Activated T-cell treated with anti-CD3 and anti-CD28 coated beads, Interleukin-2, amount 50 U/mL, for 4 hours (primary cell): ENCODE data around the gene NLRP11. TPM values are rescaled to one million over a fixed set of nuclear protein-coding genes. Genes with fewer than 3 reads are reported as not detected.
"Not testable (repeated sequence)": the region's sequence is repeated elsewhere in the genome, so short reads cannot be mapped to it uniquely, and the experiment has no call there.

Experiments
- ATAC-seq, 2 donors: fragments of 200-7000 bp; cut with Tn5 transposase; one replicate each; pipeline ENCODE4 v1.10.0; 2021
- DNase-seq: peaks from one replicate; pipeline ENCODE4 v3.0.0-alpha.2; 2020
- H3K27me3 Mint-ChIP-seq: one replicate; pipeline ENCODE4 v1.8.0; 2021; ENCODE audit warnings: low read depth, mixed read lengths
- H3K36me3 Mint-ChIP-seq: one replicate; pipeline ENCODE4 v1.8.0; 2022; ENCODE audit warnings: mixed read lengths; ENCODE audit not compliant: insufficient read depth
- H3K4me1 Mint-ChIP-seq: one replicate; pipeline ENCODE4 v1.8.0; 2021; ENCODE audit warnings: low read depth, mixed read lengths
- H3K4me3 Mint-ChIP-seq: one replicate; pipeline ENCODE4 v1.8.0; 2021; ENCODE audit warnings: mild to moderate bottlenecking, moderate library complexity, mixed read lengths
- H3K9me3 Mint-ChIP-seq: one replicate; pipeline ENCODE4 v1.8.0; 2021; ENCODE audit warnings: mixed read lengths
- total RNA-seq, 3 donors: library from RNA; stranded (reverse); gene quantifications; one replicate each; pipeline ENCODE4 v1.2.1, GENCODE V29; 2021

NLRP11 gene
- total RNA-seq, 3 donors from 2014 or later: 0.14 to 0.18 (median 0.18) TPM

DNA sequence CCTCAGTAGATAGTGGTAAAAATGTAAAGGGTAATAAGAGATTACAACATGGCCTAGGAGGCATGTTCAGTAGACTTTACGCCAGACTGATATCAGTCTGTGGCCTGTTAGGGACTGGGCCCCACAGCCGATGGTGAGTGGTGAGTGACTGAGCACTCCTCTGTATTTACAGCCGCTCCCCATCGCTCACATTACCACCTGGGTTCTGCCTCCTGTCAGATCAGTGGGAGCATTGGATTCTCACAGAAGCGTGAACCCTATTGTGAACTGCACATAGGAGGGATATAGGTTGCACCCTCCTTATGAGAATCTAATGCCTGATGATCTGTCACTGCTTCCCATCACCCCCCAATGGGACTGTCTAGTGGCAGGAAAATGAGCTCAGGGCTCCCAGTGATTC is 17.9 kb downstream of the NLRP11 start:
- peaks cover 14% of the 10 kb centered on the region for H3K27me3 Mint-ChIP-seq
- DNase-seq (no peak), ATAC-seq (no peak)
- H3K4me1 Mint-ChIP-seq: peaks cover 1% of the 10 kb centered on the region
- peaks cover under 1% of the 10 kb centered on the region for H3K9me3 Mint-ChIP-seq
- no peaks in the 10 kb centered on the region for H3K36me3 Mint-ChIP-seq
- no peak overlapping the region for H3K4me3 Mint-ChIP-seq

DNA sequence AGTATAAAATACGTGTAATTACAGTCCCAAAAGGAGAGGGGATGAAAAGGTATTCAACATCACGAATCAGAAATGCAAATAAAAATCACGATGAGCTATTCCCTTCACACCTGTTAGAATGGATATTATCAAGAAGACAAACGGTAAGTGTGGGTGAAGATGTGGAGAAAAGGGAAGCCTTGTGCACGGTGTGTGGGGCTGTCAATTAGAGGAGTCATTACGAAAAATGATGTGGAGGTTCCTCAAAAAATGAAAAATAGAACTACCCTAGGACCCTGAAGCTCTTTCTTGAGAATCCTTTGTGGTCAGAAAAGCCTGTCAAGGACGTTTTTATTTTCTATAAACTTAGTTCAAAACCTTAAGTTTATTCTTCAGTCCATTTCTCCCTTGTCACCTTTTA is 19.4 kb downstream of the NLRP11 start:
- DNase-seq (no peak), ATAC-seq (no peak)
- Mint-ChIP-seq H3K4me1 (peaks cover 1% of the 10 kb centered on the region), H3K36me3 (no peaks in the 10 kb centered on the region), H3K9me3 (peaks cover 4% of the 10 kb centered on the region), H3K4me3 (no peak overlapping the region), H3K27me3 (peaks cover 14% of the 10 kb centered on the region)

DNA sequence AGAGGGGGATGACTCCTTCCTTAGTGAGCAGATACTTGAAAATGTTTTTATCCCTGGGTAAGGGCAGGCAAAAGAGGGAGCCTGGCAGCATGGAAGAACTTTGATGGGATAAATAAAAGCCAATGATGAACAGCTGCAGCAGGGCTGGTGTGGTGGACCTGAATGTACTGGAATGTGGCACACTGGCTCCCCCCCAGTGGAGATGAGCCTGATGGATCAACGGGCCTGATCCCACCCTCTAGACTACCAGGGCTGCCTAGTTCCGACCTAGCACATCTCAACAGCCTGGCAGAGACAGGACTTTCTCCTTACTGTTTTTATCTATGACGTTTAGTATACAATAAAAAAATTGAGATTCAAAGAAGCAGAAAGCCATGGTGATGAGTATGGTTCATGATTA is 20.5 kb downstream of the NLRP11 start:
- no peak overlapping the region for H3K4me3 Mint-ChIP-seq
- no peak for DNase-seq

DNA sequence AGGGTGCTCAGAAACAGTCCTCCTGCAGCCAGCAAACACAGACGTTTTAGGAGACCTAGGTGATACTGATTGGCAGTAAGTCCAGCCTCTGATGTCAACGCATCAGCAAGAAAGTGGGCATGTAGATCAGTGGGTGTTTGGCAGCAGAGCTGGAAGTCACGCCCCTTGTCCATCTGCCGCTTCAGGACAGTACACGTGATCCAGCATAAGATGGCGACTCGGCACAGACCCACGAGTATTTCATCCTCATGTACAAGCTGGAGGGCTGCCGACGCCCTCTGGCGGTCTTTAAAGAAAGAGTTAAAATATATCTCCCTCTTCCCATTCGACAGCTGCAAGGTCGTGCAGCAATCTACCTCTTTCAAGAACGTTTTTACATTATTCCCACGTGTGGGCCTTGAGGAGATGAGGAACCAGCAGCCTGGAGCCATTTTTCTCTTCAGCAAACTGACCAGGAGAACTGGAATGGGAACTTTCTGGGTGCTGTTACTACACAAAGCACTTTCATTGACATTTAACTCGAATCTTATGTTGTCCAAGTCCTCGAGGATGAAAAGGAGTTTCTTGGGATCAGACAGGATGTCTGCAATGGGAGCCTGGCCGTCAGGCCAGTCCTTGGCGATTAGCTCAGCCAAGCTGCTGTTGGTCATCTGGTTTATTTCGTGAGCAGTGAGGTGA is 22.3 kb downstream of the NLRP11 start:
- Mint-ChIP-seq H3K27me3 (peaks cover 12% of the 10 kb centered on the region), H3K4me3 (no peak overlapping the region), H3K4me1 (peaks cover 1% of the 10 kb centered on the region), H3K36me3 (no peaks in the 10 kb centered on the region), H3K9me3 (peaks cover 13% of the 10 kb centered on the region)
- DNase-seq (no peak), ATAC-seq (peak; percentile 54 to 87)

More for the DNA sequence above, 20.5 kb downstream of the NLRP11 start:
- ATAC-seq: no peak
- H3K27me3 Mint-ChIP-seq: peaks cover 12% of the 10 kb centered on the region
- H3K4me1 Mint-ChIP-seq: peaks cover 1% of the 10 kb centered on the region
- H3K9me3 Mint-ChIP-seq: peaks cover 13% of the 10 kb centered on the region
- no peaks in the 10 kb centered on the region for H3K36me3 Mint-ChIP-seq

DNA sequence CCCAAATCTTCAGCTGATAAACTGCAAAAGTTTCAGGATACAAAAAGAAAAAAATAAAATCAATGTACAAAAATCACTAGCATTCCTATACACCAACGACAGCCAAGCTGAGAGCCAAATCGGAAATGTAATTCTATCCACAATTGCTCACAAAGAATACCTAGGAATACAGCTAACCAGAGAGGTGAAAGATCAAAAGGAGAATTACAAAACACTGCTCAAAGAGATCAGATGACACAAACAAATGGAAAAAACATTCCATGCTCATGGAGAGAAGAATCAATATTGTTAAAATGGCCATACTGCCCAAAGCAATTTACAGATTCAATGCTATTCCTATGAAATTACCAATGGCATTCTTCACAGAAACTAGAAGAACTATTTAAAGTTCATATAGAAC is 29.5 kb downstream of the NLRP11 start:
- Mint-ChIP-seq H3K36me3 (no peaks in the 10 kb centered on the region), H3K27me3 (peaks cover 12% of the 10 kb centered on the region), H3K4me1 (no peaks in the 10 kb centered on the region), H3K4me3 (no peak overlapping the region), H3K9me3 (peaks cover 21% of the 10 kb centered on the region)
- DNase-seq (no peak), ATAC-seq (no peak)

DNA sequence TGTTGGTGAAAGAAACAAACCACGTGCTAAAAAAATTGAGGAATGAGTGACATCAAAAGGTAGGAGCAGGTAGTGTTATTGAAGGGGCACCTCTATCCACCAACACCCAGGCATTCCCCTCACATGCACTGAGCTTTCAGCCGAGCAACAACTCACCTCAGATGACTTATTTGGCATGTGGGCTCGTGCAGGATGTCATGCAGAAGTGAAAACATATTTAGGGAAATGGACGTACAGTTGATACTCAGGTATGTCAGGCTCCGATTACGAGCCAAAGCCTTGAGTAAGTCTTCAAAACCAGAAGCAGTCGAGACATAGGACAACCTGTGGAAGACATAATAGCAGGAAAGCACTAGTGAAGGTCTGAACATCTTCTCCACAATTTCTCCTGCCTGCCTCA is 30.4 kb downstream of the NLRP11 start:
- Mint-ChIP-seq H3K4me3 (no peak overlapping the region), H3K9me3 (peaks cover 14% of the 10 kb centered on the region), H3K27me3 (peaks cover 13% of the 10 kb centered on the region), H3K4me1 (no peaks in the 10 kb centered on the region), H3K36me3 (no peaks in the 10 kb centered on the region)
- no peak for ATAC-seq
- no peak for DNase-seq

DNA sequence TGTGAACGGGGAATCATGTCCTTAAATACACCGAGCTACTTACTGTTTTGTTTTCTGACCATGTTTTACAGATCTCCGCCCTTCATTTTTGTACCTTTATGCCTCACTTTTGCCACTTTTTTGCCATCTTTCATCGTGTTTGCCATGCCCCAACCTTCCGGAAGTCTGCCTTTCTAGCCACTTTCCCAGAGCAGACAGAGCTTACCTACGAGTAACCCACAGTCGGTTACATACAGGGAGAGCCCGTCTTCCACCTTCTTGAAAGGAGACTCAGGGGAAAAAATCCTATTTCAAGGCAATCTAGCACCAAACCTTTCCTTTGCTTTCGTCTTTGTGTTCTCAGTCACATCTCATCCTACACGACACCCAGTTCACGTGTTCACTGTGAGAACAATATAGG is 36.8 kb downstream of the NLRP11 start:
- ATAC-seq: no peak

DNA sequence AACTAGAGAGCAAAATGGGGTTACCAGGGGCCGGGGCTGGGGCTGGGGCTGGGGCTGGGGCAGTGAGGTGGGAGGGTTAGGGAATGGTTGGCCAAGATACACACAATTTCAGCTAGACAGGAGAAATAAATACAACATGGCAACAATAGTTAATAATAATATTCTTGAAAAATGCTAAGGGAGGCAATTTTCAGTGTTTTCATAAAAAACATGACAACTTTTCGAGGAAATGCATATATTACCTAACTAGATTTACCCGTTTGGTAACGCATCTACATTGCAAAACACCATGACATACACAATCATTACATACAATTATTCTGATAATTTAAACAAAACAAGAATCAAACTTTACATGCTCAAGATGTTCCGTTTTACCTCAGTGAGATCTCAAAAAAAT is 50.7 kb downstream of the NLRP11 start:
- Mint-ChIP-seq H3K4me3 (no peak overlapping the region), H3K27me3 (peaks cover 44% of the 10 kb centered on the region), H3K9me3 (no peaks in the 10 kb centered on the region), H3K36me3 (no peaks in the 10 kb centered on the region), H3K4me1 (no peaks in the 10 kb centered on the region)
- ATAC-seq: no peak
- no peak for DNase-seq

More for the DNA sequence above, 36.8 kb downstream of the NLRP11 start:
- H3K36me3 Mint-ChIP-seq: no peaks in the 10 kb centered on the region
- H3K4me3 Mint-ChIP-seq: no peak overlapping the region
- peaks cover 6% of the 10 kb centered on the region for H3K9me3 Mint-ChIP-seq
- DNase-seq: no peak
- peaks cover 9% of the 10 kb centered on the region for H3K27me3 Mint-ChIP-seq
- H3K4me1 Mint-ChIP-seq: no peaks in the 10 kb centered on the region

DNA sequence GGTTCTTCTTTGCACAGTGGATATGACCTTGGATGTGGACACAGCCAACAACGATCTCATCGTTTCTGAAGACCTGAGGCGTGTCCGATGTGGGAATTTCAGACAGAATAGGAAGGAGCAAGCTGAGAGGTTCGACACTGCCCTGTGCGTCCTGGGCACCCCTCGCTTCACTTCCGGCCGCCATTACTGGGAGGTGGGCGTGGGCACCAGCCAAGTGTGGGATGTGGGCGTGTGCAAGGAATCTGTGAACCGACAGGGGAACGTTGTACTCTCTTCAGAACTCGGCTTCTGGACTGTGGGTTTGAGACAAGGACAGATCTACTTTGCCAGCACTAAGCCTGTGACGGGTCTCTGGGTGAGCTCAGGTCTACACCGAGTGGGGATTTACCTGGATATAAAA is 53.5 kb downstream of the NLRP11 start:
- H3K27me3 Mint-ChIP-seq: peaks cover 47% of the 10 kb centered on the region
- H3K9me3 Mint-ChIP-seq: no peaks in the 10 kb centered on the region
- DNase-seq (no peak), ATAC-seq (no peak)
- no peaks in the 10 kb centered on the region for H3K36me3 Mint-ChIP-seq
- H3K4me1 Mint-ChIP-seq: no peaks in the 10 kb centered on the region
- H3K4me3 Mint-ChIP-seq: no peak overlapping the region

DNA sequence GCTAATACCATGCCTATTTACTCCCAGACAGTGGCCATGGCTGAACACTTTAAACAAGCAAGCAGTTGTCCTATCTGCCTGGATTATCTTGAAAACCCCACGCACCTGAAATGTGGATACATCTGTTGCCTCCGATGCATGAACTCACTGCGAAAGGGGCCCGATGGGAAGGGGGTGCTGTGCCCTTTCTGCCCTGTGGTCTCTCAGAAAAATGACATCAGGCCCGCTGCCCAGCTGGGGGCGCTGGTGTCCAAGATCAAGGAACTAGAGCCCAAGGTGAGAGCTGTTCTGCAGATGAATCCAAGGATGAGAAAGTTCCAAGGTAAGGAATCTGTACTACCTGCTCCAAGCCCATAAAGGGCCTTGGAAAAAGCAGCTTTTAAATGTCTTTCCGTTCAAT is 54.3 kb downstream of the NLRP11 start:
- Mint-ChIP-seq H3K4me1 (no peaks in the 10 kb centered on the region), H3K9me3 (no peaks in the 10 kb centered on the region), H3K4me3 (no peak overlapping the region), H3K27me3 (peaks cover 43% of the 10 kb centered on the region), H3K36me3 (no peaks in the 10 kb centered on the region)
- no peak for DNase-seq
- no peak for ATAC-seq

DNA sequence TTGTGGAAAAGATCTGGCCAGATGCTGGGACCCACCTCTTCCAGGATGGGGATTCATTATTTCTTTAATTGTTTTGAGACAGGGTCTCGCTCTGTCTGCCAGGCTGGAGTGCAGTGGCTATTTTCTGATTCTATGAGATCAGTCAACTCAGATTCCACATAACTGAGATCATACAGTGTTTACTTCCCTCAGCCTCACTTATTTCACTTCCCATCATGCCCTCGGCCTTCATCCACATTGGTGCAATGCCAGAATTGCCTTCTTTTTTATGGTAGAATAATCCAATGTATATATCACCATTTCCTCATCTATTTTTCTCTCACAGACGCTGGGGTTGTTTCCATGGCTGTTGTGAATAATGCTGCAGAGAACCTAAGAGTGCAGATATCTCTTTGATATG is 62.2 kb downstream of the NLRP11 start:
- H3K4me3 Mint-ChIP-seq, H3K4me1 Mint-ChIP-seq, DNase-seq, ATAC-seq, H3K36me3 Mint-ChIP-seq: not testable (repeated sequence)
- Mint-ChIP-seq H3K27me3 (peaks cover 31% of the 10 kb centered on the region), H3K9me3 (peaks cover 12% of the 10 kb centered on the region)

DNA sequence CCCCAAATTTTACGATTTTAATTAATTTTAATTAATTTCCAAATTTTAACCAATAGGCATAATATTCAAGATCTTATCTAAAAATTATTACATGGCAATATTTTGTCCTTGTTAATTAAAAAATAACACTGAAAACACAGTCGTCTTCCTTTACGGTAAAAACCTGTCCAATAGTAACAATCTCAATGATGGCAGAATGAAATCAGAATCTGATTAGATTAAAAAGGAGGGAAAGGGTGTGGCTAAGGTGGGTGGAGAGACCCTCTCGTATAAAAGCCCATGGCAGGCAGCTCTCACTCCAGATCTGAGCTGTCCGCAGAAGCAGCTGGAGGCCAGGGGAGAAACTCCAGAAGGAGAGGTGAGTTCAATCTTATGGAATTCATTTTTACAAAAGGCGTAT is 63.0 kb downstream of the NLRP11 start, which contains the start of gene RFPL4AL1:
Gene RFPL4AL1, plus strand, starts transcription at position 301 of the 400 bp plus-strand sequence. CDS start 2,687 bp downstream, outside the sequence.
- not testable (repeated sequence) for H3K4me1 Mint-ChIP-seq, ATAC-seq, DNase-seq, H3K4me3 Mint-ChIP-seq, H3K36me3 Mint-ChIP-seq
- Mint-ChIP-seq H3K27me3 (peaks cover 33% of the 10 kb centered on the region), H3K9me3 (peaks cover 12% of the 10 kb centered on the region)

DNA sequence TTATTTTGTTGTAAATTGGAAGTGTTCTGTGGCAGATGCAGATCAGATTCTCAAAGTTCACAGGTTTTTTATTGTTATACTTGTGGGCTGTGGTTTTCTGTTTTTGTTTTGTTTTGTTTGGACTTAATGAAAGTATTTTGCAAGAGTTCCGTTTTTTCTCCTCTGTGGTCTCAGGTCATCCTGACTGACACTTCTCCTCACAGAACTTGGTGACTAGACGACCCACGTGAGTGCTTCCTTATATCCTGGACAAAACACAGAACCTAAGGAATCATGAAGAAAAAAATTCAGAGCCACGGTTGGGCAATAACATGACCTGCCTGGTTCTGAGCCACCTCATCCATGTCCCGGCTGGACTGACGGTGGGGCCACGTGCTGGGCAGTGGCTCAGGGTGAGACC is 65.3 kb downstream of the NLRP11 start:
- H3K4me1 Mint-ChIP-seq: no peaks in the 10 kb centered on the region
- no peaks in the 10 kb centered on the region for H3K36me3 Mint-ChIP-seq
- ATAC-seq: no peak
- H3K4me3 Mint-ChIP-seq: no peak overlapping the region
- H3K27me3 Mint-ChIP-seq: peaks cover 33% of the 10 kb centered on the region
- peaks cover 12% of the 10 kb centered on the region for H3K9me3 Mint-ChIP-seq
- no peak for DNase-seq

DNA sequence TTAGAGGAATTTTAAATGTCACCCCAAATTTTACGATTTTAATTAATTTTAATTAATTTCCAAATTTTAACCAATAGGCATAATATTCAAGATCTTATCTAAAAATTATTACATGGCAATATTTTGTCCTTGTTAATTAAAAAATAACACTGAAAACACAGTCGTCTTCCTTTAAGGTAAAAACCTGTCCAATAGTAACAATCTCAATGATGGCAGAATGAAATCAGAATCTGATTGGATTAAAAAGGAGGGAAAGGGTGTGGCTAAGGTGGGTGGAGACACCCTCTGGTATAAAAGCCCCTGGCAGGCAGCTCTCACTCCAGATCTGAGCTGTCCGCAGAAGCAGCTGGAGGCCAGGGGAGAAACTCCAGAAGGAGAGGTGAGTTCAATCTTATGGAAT is 73.0 kb downstream of the NLRP11 start, which contains the start of gene RFPL4A:
Gene RFPL4A, plus strand, starts transcription at position 301 of the 400 bp plus-strand sequence. CDS start 2,704 bp downstream, outside the sequence.
- not testable (repeated sequence) for H3K9me3 Mint-ChIP-seq, H3K4me3 Mint-ChIP-seq, DNase-seq, H3K36me3 Mint-ChIP-seq, ATAC-seq, H3K4me1 Mint-ChIP-seq
- peaks cover 15% of the 10 kb centered on the region for H3K27me3 Mint-ChIP-seq

DNA sequence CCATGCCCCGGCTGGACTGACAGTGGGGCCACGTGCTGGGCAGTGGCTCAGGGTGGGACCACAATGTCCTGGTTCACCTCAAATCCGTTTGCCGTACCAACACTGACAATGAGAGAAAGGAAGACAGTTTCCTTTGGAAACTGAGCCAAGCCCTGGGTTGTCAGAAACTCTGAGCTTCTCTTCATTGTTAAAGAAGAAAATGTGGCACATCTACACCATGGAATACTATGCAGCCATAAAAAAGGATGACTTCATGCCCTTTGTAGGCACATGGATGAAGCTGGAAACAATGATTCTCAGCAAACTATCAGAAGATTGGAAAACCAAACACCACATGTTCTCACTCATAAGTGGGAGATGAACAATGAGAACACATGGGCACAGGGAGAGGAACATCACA is 75.0 kb downstream of the NLRP11 start:
- not testable (repeated sequence) for ATAC-seq

More for the DNA sequence above, 75.0 kb downstream of the NLRP11 start:
- H3K27me3 Mint-ChIP-seq: peaks cover 14% of the 10 kb centered on the region
- H3K4me1 Mint-ChIP-seq, DNase-seq, H3K4me3 Mint-ChIP-seq, H3K9me3 Mint-ChIP-seq, H3K36me3 Mint-ChIP-seq: not testable (repeated sequence)
